Skin of body (tissue), 2 donors: Measurements from ENCODE around the gene PRLR. TPM values are rescaled to one million over a fixed set of nuclear protein-coding genes. Genes with fewer than 3 reads are reported as not detected.
"Not testable (repeated sequence)": the region's sequence is repeated elsewhere in the genome, so short reads cannot be mapped to it uniquely, and the experiment has no call there.

Experiments used
- DNase-seq: peaks from one replicate; lab custom pipeline; 2025; lab: John Stamatoyannopoulos, UW
- total RNA-seq: library from RNA; depleted of rRNA; stranded (reverse); fragments of >200 nt; gene quantifications from one replicate; pipeline ENCODE4 v1.2.3, GENCODE V29; 2014

The PRLR gene
- total RNA-seq, 1 donor from 2014 or later: 3.6 TPM

DNA sequence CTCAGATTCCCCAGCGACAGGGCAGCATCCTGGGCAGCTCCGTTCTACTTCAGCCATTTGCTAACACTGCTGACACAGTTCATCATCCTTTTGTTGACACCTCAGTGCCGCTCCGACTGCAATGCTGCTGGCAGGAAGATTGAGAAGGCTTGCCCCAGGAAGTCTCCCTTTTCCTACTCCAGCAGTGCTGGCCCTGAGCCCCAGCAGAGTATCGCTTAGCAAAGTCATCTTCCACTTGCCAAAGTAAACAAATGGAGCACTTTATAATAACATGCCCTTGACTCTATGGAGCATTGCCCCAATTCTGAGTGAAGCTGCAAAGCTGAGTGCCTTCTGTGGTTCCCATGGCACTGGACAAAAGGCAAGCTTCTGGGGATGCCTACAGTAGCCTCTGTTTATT, 32.2 kb downstream of the PRLR start:
- peak; percentile 45 for DNase-seq

DNA sequence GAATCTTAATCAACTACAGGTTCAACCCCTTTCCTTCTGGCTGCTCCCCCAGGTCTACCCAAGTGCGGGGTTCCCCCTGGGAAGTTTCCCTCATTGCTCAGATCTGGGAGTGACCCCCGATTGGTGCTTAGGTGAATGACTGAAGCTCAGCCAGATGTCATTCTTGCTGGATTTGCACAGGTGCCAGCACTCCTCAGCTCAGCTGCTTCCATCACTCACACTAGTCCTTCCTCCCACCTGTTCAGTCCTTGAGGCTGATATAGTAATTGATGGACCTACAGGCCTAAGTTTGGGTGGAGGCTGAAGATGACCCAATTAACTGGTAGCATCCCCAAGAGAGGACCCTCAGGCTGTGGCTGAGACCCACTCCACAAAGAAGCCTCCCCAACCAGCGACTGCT, 32.9 kb downstream of the PRLR start:
- DNase-seq: no peak

DNA sequence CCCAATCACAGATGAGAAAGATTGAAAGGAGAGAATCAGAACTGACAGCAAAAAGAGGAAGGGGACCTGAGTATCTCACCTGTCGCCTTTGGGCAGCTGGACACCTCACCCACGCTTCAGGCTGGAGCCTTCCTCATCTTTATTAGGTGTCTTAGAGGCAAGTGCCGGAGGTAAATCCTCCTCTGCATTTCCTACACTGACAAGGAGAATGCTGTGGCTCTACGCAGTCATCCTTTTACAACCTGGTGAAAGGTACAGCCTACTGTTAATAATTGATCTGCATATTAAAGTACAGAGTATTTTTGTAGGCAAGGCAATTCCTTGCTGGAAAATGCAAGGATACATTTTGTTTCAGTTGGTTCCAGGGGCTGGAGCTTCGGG, 34.8 kb downstream of the PRLR start:
- DNase-seq: no peak

DNA sequence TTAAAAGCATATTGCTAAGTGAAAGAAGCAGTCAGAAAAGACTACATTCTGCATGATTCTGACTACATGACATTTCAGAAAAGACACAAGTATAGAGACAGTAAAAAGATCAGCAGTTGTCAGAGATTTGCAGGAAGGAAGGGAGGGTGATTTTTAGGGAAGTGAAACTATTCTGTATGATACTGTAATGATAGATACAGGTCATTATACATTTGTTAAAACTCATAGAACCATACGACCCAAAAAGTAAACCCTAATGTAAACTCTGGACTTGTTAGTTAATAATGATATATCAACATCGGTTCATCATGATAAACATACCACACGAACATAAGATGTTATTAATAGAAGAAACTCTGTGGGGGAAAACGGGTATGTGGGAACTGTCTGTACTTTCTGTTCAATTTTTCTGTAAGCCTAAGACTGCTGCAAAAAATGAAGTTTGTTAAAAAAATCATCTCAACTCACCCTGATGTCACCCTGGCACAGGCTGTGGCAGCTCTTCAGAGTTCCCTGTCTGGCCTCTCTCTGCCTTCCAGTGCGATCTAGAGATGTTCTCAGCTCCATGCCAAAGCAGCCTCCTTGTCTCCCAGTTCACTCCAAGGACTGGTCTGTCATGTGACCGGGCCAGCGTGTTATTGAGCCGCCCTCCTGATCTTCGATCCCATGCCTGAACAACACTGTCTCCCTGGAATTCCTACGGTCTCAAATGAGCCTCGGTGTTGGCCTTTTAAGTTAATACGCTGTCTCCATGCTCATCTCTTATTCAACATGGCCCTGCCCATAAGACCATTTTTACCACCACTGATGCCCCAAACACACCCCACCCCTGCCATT, 35.4 kb downstream of the PRLR start:
- no peak for DNase-seq

DNA sequence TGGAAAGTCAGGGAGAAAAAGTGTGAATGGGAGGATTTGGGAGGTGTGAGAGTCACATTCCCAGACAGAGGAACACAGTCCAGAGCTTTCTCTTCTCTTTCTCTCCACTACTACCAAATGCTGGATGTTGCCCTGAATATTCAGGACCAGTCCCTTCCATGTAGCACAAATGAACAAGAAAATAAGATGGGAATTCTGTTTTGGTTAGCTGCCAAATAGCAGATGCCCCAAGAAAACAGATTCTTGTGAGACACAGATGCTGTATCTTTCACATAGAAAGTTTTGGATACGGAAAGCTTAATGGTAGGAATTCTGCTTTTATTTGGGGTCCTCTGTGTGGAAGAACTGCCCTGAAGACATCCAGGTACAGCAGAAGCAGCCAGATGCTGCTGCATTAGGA, 37.8 kb downstream of the PRLR start:
- no peak for DNase-seq

DNA sequence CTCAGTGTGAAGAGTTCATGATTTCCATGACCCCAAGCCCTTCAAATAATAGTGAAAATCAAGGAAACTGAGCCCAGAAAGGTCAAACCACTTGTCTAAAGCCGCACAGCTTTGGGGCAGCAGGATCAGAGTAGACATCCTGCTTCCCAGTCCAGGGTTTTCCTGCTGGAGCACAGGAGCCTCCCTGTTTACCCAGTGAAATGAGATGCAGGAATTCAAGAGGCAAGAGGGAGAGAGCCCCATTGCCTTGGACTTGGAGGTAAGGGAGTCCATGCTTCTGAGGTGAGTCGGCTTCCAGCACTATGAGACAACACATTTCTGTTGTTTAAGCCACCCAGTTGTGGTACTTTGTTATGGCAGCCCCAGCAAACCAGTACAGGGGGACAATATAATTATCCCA, 40.5 kb downstream of the PRLR start:
- DNase-seq: not testable (repeated sequence)

DNA sequence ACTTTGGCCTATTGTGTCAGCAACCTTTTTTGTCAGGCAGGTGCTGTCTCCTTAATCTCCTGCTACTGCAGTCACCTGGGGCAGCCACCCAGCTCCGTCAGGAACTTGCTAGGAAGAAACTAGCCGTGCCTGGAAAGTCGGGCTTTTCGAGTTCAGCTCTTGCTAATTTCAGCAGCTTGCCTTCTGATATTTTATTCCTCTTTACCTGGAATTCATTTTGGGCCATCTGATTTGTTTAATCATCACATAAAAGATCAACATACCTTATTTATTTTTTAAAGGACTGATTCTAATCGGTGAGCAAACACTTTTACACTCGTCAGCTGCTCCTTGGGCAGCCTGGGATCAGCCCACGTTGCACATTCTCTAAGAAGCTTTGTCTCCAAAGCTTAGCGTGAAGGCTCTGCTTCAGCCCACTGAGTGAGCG, 42.2 kb downstream of the PRLR start:
- DNase-seq: no peak

DNA sequence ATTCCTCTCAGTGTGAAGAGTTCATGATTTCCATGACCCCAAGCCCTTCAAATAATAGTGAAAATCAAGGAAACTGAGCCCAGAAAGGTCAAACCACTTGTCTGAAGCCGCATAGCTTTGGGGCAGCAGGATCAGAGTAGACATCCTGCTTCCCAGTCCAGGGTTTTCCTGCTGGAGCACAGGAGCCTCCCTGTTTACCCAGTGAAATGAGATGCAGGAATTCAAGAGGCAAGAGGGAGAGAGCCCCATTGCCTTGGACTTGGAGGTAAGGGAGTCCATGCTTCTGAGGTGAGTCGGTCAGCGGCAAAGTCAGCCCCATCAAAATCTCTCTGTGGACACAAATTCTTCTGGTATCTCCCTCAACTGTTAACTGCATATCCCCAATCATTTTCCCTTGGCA, 42.7 kb downstream of the PRLR start:
- DNase-seq: not testable (repeated sequence)

DNA sequence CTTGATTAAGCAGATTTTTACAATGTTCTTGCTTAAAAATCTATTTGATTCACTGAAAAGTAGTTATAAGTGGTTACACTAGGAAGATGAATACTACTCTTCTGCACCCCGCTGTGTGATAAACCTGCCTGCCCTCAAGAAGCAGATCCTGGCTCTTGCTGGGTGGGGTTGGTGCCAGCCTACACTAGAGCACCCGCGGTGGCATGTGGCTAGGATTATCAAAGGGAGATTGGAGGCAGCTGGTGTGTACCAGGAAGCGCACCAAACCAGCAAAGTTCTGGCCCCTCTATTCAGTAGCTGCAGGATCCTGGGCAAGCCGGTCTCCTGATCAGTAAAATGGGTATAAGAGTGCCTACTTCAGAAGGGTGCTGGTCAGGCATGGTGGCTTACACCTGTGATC, 43.5 kb downstream of the PRLR start:
- no peak for DNase-seq

DNA sequence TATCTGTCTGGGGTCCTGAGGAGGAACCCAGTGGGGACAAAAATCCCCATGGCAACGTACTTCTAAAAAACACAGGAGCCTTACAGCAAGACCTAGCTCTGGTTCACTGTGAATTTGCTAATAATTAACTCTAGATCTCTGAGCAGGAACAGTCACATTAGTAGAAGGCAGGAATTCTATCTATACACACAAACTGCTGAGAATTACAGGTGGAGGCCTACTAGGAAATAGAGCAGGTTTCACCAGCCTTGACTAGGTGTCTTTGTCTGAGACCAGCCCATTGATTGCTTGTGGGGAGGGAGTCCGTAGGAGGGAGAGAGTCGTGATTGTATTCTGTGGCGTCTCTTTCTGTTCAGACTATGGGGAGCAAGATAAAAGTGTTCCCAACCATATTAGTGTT, 44.8 kb downstream of the PRLR start:
- DNase-seq: no peak

DNA sequence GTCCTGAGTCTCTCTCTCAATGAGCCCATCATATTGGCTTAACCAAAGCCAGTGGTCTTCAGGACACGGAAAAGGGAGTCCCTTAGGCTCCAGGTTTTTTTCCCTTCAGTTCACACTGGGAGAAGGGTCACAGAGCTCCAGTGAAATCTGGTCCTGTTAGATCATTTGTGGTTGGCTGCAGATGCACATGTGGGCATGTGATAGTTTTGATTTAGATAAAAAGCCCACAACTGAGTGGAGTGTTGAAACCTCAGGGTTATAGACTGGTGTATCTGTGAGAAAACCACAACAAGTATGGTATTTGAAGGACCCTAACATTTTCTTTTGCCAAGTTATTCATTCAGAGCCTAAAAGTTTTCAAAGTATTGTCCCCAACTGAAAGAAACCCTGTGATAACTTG, 46.7 kb downstream of the PRLR start:
- DNase-seq: no peak

DNA sequence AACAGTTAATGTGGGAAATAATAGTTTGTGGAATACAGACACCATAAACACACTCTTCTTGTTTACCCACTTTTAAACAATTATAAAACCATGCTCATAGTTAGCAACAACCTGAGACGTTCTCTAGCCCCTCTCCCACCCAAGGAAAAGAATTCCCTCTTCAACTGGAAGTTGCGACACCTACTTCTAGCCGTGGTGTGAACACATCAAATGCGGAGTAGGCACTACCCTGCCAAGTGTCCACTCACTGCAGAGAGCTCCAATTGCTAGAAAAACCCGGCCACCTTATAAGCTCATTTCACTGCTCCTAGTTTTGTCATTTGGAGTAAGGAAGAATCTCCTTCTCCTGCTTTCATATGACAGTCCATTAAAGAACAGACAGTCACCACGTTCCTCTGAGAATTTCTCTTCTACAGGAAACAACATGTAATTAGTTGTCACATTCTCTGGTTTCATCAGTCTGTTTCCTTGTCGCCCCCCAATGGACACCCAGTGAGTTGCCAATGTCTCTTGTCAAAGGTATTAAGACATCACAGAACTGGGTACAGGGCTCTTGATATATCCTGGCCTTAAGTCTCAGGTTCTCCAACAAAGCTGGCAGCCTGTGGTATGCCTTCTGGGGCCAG, 47.3 kb downstream of the PRLR start:
- peak; percentile 44 for DNase-seq

DNA sequence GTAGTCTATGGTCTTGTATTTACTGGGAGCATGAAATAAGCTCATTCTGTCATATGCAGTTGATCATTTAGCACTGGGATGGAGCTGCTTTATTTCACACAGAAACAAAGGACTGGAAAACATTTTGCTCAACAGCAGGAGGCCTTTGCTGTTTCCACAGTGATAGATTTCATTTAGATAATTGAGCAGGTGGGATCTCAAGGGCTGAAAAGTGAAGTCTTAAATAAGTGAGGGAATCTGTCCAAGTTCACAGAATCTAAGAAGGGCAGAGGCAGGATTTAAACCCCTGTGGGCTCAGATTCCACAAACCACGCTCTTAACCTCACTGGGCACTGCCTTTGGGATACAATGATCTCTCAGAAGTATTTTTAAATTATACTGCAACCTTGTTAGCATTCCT, 47.8 kb downstream of the PRLR start:
- DNase-seq: no peak

DNA sequence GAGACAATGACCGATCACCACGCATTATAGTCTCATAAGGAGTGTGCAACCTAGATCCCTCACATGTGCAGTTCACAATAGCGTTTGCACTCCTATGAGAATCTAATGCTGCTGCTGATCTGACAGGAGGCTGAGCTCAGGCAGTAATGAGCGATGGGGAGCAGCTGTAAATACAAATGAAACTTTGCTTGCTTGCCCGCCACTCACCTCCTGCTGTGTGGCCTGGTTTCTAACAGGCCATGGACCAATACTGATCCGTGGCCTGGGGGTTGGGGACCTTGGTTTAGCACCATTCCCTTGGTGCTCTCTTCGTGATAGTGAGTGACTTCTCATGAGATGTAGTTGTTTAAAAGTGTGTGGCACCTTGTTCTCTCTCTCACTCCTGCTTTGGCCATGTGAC, 50.2 kb downstream of the PRLR start:
- no peak for DNase-seq

DNA sequence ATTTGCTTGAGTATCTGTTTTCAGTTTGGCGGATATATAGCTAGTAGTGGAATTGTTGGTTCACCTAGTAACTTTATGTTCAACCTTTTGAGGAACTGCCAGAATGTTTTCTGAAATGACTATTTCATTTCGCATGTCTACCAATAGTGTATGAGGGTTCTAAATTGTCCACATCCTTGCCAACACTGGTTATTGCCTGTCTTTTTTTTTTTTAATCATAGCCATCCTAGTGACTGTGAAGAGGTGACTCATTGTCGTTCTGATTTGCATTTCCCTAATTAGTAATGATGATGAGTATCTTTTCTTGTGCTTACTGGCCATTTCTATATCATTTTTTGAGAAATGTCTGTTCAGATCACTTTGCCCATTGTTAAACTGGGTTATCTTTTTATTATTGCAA, 52.5 kb downstream of the PRLR start:
- no peak for DNase-seq

DNA sequence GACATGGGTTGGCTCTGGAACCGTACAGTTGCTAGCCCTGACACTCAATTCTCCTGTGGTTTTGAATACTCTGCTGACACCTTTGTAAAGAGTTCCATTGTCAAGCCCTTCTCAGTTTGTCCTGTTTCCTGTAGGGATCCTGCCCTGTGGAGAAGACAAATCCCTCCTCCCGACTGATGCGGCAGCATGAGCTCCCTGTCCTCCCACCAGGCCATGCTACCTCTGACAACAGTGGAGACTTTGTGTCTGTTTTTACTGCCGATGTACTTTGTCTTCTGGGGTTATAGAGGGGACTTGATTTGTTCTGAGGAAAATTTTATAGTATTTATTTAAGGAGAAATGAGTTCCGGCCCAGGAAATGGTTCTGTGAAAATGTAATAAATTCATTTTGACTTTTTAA, 57.8 kb downstream of the PRLR start:
- no peak for DNase-seq

DNA sequence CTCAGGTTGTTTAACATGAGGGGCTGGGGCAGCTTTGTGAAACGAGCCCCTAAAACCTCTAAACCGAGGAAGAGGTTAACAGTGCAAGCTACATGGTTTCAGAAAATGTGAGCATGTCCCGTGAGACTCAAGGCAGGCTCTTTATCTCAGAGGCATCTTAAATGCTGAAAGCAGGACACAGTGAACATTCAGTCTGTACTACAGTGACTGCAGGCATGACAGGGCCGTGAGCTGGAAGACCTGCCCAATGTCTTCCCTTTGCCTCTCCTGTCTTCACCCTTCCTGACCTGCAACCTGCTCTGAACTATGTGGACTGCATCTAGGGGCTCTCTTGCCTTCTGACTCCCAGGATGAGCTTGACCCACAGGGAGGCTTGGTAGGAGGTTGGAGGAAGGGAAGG, 58.3 kb downstream of the PRLR start:
- DNase-seq: no peak

DNA sequence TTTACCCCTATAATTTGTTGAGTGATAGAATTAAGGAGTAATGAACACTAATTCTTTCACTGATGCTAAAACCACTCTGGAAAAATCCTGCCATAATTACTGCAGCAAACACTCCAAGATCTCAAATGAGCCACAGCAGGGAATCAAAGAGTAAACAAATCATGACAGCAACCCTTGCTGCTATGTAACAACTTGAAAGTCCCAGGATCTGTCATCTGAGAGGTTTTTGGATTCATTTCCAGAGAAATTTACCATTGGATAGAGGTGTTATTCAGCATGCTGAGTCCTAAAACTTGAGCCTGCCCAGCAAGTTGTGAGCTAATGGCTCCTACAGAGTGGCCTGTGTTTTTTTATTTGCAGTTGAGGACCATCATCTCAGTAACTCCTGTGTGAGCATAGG, 59.2 kb downstream of the PRLR start:
- DNase-seq: no peak

DNA sequence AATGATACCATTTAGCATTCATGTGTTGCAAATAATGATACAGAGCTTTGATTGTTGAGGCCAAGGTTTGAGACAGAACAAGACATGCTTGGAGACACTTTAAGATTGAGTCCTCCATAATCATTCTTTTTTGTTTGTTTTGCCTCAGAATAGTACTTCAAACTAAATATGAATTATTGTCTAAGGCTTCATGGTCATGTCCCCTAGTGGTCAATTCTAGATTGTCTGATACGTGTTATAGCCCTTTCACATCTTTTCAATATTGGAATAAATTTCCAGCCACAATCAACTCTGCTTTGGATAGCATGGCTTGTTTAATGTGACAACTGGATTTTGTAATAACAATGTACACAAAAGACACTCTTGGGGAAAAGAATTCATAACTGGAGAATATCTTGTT, 64.2 kb downstream of the PRLR start:
- no peak for DNase-seq

DNA sequence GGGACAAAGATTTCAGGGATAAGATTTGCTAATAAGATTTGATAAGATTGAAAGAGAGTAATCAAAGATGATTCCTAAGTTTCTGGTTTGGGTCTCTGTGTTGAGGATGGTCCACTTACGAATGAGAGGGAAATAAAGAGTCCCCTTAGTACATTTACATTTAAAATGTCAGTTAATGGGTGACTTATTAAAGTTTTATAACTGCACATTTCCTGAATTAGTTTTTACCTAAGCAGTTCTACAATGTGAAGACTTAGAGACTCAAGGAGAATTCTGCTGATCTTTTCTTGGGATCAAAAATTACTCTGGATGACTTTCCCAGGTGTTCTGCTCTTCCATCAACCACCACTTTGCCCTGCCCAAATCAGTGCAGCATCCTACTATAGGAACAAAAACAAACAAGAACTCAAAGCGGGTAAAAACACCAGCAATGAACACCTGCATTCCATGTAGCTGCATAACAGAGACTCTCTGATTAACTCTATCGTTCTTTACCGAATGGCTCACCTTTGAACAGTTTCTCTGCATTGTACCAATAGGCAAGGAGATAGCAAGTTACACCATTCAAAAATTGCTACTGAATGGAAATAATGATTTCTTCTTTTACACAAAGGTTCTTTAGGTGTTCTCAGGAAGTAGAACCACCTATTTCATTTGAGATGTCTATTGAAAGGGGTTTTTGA, 65.3 kb downstream of the PRLR start:
- DNase-seq: no peak

DNA sequence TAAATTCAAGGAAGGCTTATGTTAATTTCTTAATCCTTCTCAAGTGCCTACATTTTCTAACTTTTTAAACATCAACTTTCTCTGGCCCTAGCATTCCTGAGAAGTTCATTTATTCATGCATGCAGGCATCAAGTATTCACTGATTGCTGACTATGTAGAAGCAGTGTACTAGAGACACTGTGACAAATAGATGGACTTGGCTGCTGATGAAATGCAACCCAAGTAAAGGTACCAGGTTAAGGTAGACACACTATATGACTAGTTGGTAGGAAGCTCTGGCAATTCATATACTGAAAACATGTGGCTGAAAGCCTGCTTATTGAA, 66.6 kb downstream of the PRLR start:
- no peak for DNase-seq

DNA sequence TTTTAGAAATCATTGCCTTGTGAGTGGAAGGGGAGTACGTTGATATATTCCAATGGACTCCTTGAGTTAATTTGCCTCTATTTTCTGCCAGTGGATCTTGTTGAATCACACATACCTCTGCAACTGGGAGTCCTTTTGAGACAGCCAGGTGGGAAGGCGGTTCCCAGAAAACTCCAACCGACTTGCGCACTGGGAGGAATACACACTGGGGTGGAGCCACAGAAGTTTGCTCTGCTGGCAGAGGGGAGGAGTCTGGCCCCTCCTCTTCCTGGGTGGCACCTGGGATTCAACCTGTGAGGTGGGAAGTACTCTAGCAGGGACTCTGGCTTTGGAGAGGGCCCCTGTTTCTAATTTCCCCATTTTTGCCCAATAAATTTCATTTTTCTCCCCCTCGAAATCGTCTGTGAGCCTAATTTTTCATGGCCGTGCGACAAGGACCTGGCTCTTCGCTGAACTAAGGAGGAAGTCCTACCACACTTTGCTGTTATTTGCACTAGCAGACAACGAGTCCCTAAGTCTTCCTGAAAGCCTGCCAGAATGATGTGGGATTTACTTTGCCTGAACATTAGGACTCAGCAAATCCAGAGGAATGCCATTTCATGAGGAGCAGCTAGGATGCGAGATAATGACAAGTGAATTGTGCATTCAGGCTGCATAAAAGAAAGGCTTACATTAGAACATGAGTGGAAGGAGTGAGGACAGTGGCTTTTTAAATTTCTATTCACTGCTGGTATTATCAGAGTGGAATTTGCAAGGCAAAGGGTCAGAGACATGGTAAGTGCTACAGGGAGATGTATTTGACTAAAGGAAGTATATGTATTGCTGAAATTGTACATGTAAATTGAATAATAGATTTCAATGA, 67.2 kb downstream of the PRLR start:
- no peak for DNase-seq
